Ascending aorta (tissue), 2 donors: ENCODE data around the gene SNRNP48. TPM values are rescaled to one million over a fixed set of nuclear protein-coding genes. Genes with fewer than 3 reads are reported as not detected.

Experiments
- DNase-seq, 2 donors: peaks; one replicate each; pipeline ENCODE4 v3.0.0-alpha.2; 2019; ENCODE audit warnings: low spot score in 2 of 2
- H3K27ac ChIP-seq, 2 donors: fragments of 200-600 bp; sonication (generic); one replicate each; pipeline ENCODE4 v1.5.1; 2016 to 2017; ENCODE audit warnings: mild to moderate bottlenecking in 1 of 2
- H3K27me3 ChIP-seq: fragments of 200-600 bp; sonication (generic); one replicate; pipeline ENCODE4 v1.5.1; 2017
- H3K36me3 ChIP-seq, 2 donors: fragments of 200-600 bp; sonication (generic); one replicate each; pipeline ENCODE4 v1.5.1; 2016
- H3K4me1 ChIP-seq, 2 donors: fragments of 200-600 bp; sonication (generic); one replicate each; pipeline ENCODE4 v1.5.1; 2016 to 2017; ENCODE audit warnings: mild to moderate bottlenecking in 1 of 2
- H3K4me3 ChIP-seq, 2 donors: fragments of 200-600 bp; sonication (generic); one replicate each; pipeline ENCODE4 v1.5.1; 2016 to 2017; ENCODE audit warnings: mild to moderate bottlenecking in 1 of 2
- H3K9me3 ChIP-seq, 2 donors: fragments of 200-600 bp; sonication (generic); one replicate each; pipeline ENCODE4 v1.5.1; 2016
- CTCF ChIP-seq, 3 experiments: fragments of 200-600 bp in 2 of 3; fragments of 450-650 bp in 1 of 3; sonication (generic) in 2 of 3; IDR thresholded peaks; one replicate each; pipeline ENCODE4 v1.5.1; 2016 to 2019; ENCODE audit warnings: antibody characterized with exemption in 3 of 3, mild to moderate bottlenecking in 1 of 3, moderate library complexity in 1 of 3
- intact Hi-C: fragments of 100-400 bp; cut with DNase I; formaldehyde crosslinking; loops from one replicate; pipeline ENCODE4 v1.15.1; 2023
- total RNA-seq: library from RNA; depleted of rRNA; stranded (reverse); fragments of >200 nt; gene quantifications from one replicate; pipeline ENCODE4 v1.1.0, GENCODE V29; 2016

The SNRNP48 gene
- total RNA-seq, 1 donor from 2014 or later, result 1.3 TPM

- no peaks in the 10 kb centered on the region for H3K4me1 ChIP-seq
- no peak for TF ChIP-seq CTCF (IDR thresholded peaks at IDR 0.05)
- no peak for DNase-seq
- no peaks in the 10 kb centered on the region for H3K36me3 ChIP-seq
- H3K27ac ChIP-seq, result no peak overlapping the region
- H3K9me3 ChIP-seq, result no peaks in the 10 kb centered on the region
- H3K27me3 ChIP-seq, result no peaks in the 10 kb centered on the region
- H3K4me3 ChIP-seq, result no peak overlapping the region
- intact Hi-C loops, result no loop called here
Observed at GRCh38 chr6:7579851-7580250, 10.1 kb upstream of the SNRNP48 start.

GRCh38 chr6:7580537-7580926 is 9.5 kb upstream of the SNRNP48 start:
- no peak for DNase-seq

GRCh38 chr6:7580927-7581618 is 8.9 kb upstream of the SNRNP48 start:
- no peaks in the 10 kb centered on the region for H3K4me1 ChIP-seq
- no peak for TF ChIP-seq CTCF (IDR thresholded peaks at IDR 0.05)
- H3K9me3 ChIP-seq, result no peaks in the 10 kb centered on the region
- no peaks in the 10 kb centered on the region for H3K27me3 ChIP-seq
- no peak overlapping the region for H3K4me3 ChIP-seq
- intact Hi-C loops, result no loop called here
- DNase-seq, result no peak
- H3K27ac ChIP-seq, result no peak overlapping the region
- no peaks in the 10 kb centered on the region for H3K36me3 ChIP-seq

More at GRCh38 chr6:7580537-7580926, 9.5 kb upstream of the SNRNP48 start:
- TF ChIP-seq CTCF (IDR thresholded peaks at IDR 0.05), result no peak
- no peaks in the 10 kb centered on the region for H3K4me1 ChIP-seq
- H3K27ac ChIP-seq, result no peak overlapping the region
- no peaks in the 10 kb centered on the region for H3K36me3 ChIP-seq
- H3K4me3 ChIP-seq, result no peak overlapping the region
- no peaks in the 10 kb centered on the region for H3K9me3 ChIP-seq
- intact Hi-C loops, result no loop called here
- no peaks in the 10 kb centered on the region for H3K27me3 ChIP-seq

GRCh38 chr6:7585287-7585930 is 4.6 kb upstream of the SNRNP48 start:
- H3K9me3 ChIP-seq, result no peaks in the 10 kb centered on the region
- intact Hi-C loops, result loop anchor here (5.0 kb wide), 1 partner anchor 852 kb away; the partner anchor contains the start of gene SLC35B3
- no peak overlapping the region for H3K27ac ChIP-seq
- no peak for DNase-seq
- H3K4me3 ChIP-seq, result no peak overlapping the region
- no peak for TF ChIP-seq CTCF (IDR thresholded peaks at IDR 0.05)
- H3K36me3 ChIP-seq, result no peaks in the 10 kb centered on the region
- no peaks in the 10 kb centered on the region for H3K27me3 ChIP-seq
- H3K4me1 ChIP-seq, result peaks cover 0 to 5% of the 10 kb centered on the region in 2 donors

GRCh38 chr6:7587631-7588100 is 2.3 kb upstream of the SNRNP48 start:
- no peak for DNase-seq
- Histone ChIP-seq H3K27ac (no peak overlapping the region), H3K36me3 (no peaks in the 10 kb centered on the region), H3K4me3 (no peak overlapping the region), H3K4me1 (peaks cover 0 to 13% of the 10 kb centered on the region in 2 donors), H3K27me3 (no peaks in the 10 kb centered on the region), H3K9me3 (no peaks in the 10 kb centered on the region)
- intact Hi-C loops, result loop anchor here (5.0 kb wide), 1 partner anchor 850 kb away; the partner anchor contains the start of gene SLC35B3
- no peak for TF ChIP-seq CTCF (IDR thresholded peaks at IDR 0.05)
